Cardiac fibroblast (primary cell): Measurements from ENCODE around the gene ATG5.

Experiments
- DNase-seq, 2 donors: peaks; one replicate each; pipeline versions ENCODE4 v3.0.0 to v3.0.0-alpha.2; 2010; ENCODE audit warnings: low read depth in 2 of 2
- H3K4me3 ChIP-seq, 2 donors: replicated peaks in 1 of 2; 1 replicate in 1 of 2; 2 replicates in 1 of 2; pipeline ENCODE4 v1.5.1; 2011; ENCODE audit warnings: low read depth in 2 of 2, low read length in 2 of 2, mild to moderate bottlenecking in 2 of 2, moderate library complexity in 1 of 2
- CTCF ChIP-seq: IDR thresholded peaks from one replicate; pipeline ENCODE4 v1.5.1; 2011; ENCODE audit warnings: low read depth, mild to moderate bottlenecking, low read length, inconsistent platforms

The ATG5 gene

GRCh38 chr6:106334646-106335448 lies 9.3 kb upstream of the ATG5 start:
- no peak overlapping the region for H3K4me3 ChIP-seq
- DNase-seq, result peak; percentile 58 to 70
- peak; percentile 62 for TF ChIP-seq CTCF

GRCh38 chr6:106324726-106325335 lies 729 bp downstream of the ATG5 start:
- no peak for TF ChIP-seq CTCF
- DNase-seq, result peak; percentile 21 to 27
- H3K4me3 ChIP-seq, result peak overlapping the region; percentile 96 to 99

- no peak overlapping the region for H3K4me3 ChIP-seq
- TF ChIP-seq CTCF, result no peak
- no peak for DNase-seq
Observed at GRCh38 chr6:106321940-106322339, 3.6 kb downstream of the ATG5 start.

- H3K4me3 ChIP-seq, result no peak overlapping the region
- no peak for DNase-seq
- no peak for TF ChIP-seq CTCF
Observed at GRCh38 chr6:106318851-106319250, 6.7 kb downstream of the ATG5 start.

GRCh38 chr6:106318061-106318460 lies 7.5 kb downstream of the ATG5 start:
- TF ChIP-seq CTCF, result no peak
- DNase-seq, result no peak
- H3K4me3 ChIP-seq, result no peak overlapping the region

- TF ChIP-seq CTCF, result no peak
- no peak for DNase-seq
- no peak overlapping the region for H3K4me3 ChIP-seq
Observed at GRCh38 chr6:106316375-106316766, 9.2 kb downstream of the ATG5 start.
